GM11168 (cell line): Measurements from ENCODE around the gene ELMOD1.

Experiments
- in situ Hi-C: fragments of 300-500 bp; cut with MboI; formaldehyde crosslinking; loops from one replicate; pipeline ENCODE4 v1.12.0; 2022; ENCODE audit warnings: low sequenced_read_pairs; ENCODE audit not compliant: unreplicated experiment

The ELMOD1 gene

DNA sequence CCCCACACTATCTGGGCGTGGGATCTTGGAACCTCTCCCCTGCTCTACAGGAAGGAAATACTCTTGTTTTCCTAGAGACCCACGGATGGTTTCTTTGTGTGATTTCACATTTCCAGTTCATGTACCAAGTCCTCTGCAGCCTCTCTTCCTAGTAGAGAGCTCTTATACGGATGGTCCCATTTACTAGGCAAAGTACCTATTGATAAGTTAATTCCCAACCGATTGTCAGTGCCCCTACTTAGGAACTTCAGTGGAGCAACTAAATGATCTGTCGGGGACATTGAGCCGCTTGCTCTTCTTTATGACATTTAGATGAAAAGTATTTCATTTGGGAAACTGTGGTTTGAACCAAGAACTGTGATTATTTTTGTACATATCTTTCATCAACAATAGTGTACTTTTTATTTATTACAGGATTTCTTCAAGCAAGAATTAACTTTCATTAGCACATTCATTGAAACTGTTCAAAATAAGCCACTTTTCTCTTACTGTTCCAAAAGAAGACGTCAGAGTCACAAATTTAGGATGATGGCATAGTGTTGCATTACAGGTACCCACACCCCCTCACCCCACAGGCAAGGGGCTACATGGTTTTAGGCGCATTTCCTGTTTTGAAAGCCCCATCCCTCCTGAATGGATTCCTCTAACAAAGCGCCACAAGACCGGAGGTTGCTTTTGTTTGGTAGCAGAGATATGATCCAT is 34.2 kb downstream of the ELMOD1 start:
- in situ Hi-C loops: no loop called here

DNA sequence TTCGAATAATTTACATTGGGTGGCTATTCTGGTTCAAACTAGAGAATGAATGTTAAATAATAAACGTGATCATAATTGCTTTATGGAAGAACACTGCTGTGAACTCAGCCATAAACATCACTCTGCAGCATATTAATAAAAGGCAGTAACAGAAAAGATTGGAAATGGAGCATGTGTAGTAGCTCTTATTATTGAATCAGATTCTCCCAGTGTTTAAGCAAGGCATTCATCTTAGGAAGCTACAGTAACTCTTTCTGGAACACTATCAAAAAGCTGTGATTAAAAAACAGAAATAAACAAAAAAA is 34.7 kb downstream of the ELMOD1 start:
- in situ Hi-C loops: no loop called here

DNA sequence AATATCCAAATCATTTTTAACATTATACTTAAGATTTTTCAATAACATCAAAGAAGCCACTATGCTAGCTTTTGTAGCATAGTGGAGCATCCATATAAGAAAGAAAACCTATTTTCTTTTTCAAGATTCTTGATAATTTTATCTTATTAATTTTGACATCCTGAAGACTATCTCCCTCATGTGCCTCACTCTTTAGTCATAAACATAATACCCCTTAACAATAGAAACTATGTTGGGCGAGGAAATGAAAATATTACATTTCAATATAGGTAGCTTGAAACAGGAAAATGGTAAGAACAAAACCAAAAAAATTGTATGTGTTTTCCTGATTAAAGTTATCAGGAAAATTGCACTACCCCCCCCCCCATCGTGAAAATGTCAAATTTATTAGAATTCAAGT is 40.1 kb downstream of the ELMOD1 start:
- in situ Hi-C loops: no loop called here

DNA sequence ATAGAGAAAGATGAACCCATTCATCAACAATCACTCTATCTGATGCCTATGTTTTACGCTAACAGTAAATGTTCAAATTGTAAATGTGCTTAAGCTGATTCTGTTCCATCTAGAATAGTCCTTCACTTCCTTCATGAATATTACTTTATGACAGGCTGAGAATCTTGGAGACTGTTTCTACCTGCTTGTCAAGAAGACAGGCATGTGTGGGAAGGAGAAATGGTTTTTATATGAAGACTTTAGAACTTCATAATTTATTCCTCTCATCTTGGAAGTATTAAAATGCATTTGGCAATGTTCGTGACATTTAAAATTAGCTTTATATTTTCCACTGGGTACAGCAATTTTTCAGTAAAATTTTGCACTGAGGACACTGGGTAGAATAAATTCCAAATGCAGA is 41.0 kb downstream of the ELMOD1 start:
- in situ Hi-C loops: no loop called here

DNA sequence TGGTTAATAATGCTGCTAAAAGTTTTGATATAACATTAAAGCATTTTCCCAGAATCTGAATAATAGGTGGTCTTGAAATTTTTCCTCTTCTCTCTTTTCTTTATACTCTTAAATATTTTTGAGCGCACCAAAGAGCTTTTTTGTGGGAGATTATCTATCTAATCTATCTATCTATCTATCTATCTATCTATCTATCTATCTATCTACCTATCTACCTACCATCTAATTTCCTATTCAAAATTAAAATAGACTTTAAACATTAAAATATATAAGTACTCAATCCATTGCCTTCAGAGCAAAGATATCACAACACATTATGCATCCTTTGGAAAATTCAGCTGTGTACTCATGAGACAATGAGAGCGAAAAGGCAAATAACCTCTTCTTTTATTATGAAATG is 55.8 kb downstream of the ELMOD1 start:
- in situ Hi-C loops: no loop called here

DNA sequence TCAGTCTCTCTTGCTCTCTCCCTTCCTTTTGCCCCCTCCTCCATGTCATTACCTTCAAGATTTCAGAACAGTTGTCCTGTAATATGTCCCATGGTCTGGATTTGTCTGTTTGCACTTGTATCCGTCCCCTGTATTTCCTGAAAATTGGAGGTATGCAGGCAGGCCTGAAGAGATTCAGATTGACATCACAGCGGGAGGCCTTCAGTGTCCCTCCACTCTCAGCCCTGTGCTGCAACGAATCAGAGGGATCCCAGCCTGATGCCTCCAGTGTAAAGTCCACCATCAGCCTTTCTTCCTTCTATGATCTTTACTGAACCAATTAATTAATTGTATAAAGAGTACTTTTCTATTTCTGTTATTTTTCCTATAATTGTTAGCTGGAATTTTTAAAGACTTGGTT is 57.3 kb downstream of the ELMOD1 start:
- in situ Hi-C loops: no loop called here

DNA sequence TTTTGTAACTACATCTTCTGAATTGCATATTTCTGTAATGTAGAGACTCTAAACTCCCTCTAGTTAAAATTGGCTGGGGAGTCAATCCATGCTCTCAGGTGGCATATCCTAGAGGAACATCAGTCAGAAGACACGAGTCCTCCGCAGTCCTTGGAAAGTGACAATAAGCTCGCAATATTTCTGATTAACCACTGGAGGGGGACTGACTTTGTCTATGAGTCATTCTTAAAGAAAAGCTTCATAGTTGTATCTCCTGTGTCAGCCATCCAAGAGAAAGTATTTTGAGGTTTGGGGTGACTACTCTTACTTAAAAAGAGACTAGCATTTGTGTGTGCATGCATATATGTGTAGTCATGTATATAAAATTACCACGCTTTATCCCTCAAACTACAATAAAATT is 60.7 kb downstream of the ELMOD1 start:
- in situ Hi-C loops: no loop called here

DNA sequence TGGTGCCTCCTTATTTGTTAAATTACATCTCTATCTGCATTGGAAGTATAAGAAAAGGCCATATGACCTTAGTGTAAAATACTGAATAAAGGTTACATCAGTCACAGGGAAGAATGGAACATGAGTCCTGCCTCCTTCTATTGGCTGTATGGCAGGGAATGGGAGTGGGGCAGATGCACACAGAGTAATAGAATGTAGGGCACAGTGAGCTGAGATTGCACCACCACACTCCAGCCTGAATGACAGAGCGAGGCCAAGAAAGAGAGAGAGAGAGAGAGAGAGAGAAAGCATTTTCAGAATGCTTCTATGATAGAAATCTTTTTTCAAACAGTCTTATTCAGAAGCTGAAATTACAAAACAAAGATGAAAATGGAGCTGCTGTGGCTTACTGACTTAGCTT is 62.1 kb downstream of the ELMOD1 start:
- in situ Hi-C loops: no loop called here

DNA sequence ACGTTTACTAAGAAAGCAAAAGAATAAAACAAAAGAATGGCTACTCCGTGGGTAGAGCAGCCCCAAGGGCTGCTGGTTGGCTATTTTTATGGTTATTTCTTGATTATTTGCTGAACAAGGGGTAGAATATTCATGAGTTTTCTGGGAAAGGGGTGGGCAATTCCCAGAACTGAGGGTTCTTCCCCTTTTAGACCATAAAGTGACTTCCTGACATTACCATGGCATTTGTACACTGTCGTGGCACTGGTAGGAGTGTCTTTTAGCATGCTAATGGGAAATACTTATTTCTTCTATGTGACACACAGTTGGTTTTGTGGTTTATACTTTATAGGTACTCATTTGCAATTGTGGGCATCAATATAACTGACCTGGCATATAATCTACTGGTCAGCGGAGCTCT is 64.7 kb downstream of the ELMOD1 start:
- in situ Hi-C loops: no loop called here

DNA sequence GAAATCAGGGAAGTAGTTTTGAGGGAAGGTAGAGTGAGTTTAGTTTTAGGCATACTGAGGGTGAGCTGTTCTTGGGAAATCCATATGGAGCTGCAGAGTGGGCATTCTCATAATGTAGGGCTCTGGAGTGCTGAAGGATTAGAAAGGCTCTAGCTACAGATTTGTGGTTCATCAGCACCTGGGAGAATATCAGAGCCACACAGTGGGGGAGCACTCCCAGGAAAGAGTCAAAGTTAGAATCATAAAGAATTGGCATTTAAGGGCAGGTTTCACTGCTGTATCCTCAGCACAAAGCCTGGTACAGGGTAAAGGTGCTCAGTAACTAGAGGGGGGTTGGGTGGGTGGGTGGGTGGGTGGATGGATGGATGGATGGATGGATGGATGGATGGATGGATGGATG is 68.4 kb downstream of the ELMOD1 start:
- in situ Hi-C loops: no loop called here

DNA sequence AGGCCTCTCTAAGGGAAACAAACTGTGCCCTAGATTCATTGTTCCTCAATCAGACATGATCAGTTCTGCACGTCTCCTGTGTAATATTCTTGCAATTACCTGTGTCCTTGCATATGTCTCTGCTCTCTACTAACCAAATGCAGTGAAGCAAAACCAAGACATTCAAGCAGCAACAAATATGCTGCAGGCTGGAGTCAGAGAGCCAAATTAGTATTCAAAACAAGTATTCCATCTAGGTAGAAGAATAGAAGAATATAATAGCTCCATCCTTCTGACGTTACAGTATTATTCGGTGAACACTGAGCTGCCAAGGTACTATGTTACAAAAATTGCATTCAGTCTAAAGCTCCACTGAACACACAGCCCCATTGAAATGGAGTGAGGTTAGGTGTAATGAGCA is 69.1 kb downstream of the ELMOD1 start:
- in situ Hi-C loops: no loop called here

DNA sequence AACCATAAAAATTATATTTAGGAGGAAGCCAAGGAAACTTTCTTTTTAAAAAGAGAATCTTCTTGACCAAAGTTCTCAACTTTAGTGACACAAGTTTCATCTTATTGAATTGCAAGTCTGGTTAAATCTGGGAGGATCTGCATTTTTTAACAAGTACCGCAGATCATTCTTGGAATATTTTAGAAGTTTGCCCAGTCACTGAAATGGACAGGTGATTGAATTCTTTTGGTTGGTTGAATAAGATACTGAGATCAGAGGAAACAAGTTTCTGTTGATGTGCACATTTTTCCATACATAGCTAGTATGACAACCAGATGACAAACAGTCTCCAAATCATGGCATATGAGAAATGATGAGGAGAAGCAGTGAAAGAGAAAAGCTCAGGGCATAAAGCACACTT is 70.7 kb downstream of the ELMOD1 start:
- in situ Hi-C loops: no loop called here

DNA sequence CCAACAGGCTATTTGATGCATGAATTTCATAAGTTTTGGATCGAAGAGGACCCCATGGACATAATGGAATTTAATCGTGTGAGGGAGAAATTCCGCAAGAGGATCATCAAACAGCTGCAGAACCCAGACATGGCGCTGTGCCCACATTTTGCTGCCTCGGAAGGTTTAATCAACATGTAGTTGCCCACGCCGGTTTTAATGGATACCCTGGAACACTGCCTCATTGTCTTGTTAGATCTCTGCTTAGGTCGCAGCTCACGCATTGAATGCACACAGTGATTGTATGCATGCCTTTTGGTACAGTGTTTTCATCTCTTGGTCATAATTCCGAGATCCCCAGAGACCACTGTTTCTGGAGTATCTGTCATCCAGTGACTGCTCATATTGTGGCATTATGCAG is 74.1 kb downstream of the ELMOD1 start:
- in situ Hi-C loops: no loop called here

DNA sequence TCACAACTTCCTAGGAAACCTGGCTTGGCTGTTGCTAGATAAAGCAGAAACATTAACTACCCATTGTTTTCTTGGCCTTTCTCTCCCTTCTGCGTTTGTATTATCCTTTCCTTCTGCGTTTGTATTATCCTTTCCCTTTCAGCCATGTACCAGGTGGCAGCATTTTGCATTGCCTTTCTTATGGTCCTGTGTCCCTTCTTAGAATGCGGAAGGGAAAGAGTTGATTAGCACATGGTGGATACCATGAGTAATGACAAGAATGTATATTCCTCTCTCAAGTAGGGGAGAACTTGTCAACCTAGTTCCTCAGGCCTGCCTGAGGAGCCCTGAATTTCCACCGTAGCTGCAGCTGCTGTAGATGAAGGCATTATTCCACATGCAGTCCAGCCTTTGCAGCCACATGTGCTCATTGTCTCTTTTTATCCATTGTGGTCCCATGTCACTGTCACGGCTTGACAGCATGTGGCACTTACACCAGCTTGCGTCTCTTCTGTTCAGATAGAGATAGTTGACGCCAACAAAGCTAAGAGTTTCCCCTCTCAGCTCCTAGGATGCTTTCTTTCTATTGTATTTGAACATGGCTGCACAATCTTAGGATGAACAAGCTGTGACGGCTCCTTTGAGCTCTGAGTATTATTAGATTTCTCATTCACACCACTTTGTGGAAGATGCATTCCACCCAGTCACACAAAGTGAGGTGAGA is 76.1 kb downstream of the ELMOD1 start:
- in situ Hi-C loops: no loop called here

DNA sequence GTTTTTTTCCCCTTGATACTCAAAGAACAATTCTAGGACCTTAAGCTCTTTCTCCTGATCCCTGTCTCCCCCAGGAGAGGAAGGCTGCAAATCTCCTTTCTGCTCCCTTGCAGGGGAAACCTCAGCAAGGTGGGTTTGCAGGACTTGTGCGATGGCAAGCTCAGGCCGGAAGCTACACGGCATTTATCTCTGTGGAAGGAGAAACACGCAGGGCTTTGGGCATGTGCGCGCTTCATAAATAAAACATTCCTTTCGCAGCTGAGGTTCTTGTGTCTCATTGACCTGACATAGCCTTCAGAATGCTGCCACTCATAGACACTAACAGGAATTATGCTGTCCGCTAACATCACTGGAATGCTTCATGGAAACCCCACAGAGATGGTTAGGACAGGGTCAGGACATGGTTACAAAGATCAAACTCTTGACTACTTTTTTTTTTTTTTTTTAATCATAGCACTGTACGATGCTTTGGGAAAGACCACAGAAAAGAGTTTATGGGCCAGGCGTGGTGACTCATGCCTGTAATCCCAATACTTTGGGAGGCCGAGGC is 78.3 kb downstream of the ELMOD1 start:
- in situ Hi-C loops: no loop called here

DNA sequence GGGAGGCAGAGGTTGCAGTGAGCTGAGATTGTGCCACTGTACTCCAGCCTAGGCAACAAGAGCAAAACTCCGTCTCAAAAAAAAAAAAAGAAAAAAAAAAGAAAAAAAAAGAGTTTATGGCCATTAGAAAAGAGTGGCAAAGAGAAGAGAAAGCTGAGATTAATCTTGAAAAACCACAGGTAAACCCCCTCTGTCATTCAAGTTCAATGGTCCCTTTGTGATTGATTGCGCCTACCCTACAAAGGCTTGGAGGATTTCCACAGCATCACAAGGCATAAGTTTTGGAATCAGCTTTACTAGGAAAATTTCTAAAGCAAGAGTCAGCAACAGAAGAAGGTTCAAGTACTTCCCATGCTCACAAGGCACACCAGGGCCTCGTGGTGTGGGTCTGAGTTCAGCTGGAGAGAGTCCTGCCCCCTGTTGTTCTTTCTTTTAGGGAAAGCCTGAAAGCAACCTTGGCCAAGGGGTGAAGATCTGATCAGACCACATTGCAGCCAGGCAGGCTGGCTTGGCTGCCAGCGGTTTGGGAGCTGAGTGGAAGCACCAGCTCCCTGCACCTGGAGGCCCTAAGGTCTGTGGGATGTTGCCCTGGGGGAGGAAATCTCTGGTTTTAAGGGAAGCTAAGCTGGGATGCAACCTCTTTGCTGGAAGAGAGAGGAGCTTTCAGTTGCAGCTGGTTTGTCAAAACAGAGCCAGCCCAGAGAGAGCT is 79.1 kb downstream of the ELMOD1 start:
- in situ Hi-C loops: no loop called here

DNA sequence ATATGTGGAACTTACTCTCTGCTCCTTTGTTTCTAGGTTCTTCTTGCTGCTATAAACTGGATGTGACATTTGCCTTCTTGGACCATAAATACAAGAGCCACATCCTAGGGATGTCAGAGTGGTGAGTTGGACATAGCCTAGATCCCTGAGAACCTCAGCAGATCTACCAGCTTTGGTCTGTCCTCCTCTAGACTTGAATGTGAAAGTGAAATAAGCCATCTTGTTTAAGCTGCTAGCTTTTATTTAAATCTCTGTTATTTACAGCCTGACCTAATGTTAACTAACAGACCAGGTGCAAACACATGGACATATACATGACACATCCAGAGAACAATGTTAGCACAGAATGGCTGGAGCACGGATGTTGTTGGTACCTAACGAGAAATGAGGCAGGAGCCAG is 85.0 kb downstream of the ELMOD1 start:
- in situ Hi-C loops: no loop called here

DNA sequence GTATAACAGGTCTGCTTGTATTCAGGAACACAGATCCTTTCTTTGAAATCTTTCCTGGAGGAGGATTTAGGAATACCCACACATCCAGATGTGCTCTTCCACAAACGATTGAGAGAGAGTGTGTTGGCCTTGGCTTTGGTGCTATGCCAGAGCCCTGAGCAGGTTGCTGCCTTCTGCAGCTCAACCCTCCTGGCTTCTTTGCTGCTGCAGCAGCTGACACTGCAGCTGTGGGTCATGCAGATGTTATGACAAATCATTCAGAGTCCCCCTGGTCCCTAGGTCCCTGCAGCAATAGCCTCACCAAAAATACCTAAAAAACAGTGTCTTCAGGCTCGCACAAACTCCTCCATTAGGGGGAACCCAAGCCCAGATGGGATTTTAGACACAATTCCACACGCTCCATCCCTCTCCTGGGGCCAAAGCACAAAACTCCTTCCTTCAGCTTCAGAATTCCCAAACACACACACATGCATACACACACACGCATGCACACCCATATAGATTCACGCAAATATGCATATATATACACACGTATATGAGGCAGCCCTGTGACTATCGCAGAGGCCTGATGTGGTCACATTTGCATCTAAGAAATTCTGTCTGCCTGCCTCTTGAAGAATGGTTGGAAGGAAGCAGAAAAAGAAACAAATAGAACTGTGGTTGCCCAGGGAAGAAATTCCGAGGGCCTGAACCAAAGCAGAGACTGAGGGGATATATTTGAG is 85.5 kb downstream of the ELMOD1 start:
- in situ Hi-C loops: no loop called here

DNA sequence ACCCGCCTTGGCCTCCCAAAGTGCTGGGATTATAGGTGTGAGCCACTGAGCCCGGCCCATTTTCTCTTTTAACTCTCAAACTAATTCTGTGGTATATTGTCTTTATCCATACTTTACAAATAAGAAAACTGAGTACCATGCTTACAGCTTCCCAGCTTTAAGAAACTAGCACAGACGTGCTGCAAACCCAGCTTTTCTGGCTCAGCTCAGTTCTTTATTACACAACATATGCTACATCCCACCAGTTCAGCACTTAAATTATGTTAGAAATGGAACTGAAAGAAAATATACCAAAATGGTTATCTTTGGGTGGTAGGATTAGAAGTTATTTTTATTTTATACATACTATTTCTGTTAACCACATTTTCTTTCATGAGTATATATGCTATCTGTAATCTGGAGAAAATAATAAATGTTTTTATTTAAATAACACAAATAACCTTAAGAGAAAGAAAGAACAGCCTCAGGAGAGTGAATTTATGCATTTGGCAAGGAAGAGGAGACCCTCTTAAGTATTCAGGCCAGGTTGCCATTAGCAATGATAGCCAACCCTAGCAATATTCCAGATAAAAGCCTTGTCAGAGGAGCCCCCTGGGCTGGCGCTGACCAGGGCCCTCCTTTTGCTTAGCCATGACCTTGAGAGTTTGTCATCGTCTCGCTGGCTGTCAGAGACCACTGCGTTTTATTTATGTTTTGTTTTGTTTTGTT is 87.1 kb downstream of the ELMOD1 start:
- in situ Hi-C loops: no loop called here

DNA sequence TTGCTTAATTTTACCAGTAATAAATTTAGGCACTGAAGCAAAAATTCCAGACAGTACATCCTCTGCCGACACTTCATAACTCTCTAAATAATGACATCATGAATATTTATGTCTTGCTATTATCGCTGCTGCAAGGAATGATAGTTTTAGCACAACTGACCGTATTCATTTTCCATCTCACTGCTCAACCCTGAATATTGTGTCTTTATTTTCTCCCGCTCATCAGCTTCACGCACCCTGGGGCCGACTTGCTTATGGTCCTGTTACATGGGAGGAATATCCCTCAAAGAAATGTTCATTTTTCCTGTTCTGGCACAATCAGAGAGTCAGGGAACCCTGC is 87.7 kb downstream of the ELMOD1 start:
- in situ Hi-C loops: no loop called here
